Measurements from ENCODE around the gene ANKRD22. TPM values are rescaled to one million over a fixed set of nuclear protein-coding genes. Genes with fewer than 3 reads are reported as not detected.

The ANKRD22 gene
- total and polyA plus RNA-seq, 10 of the 15 experiments (the other 5 are each of a cell fraction or from before 2014, with no cell fraction given): 0.30 to 1.3 (median 0.71) TPM

GRCh38 chr10:88813200-88813599 lies 38.4 kb downstream of the ANKRD22 start (continued):
- TF ChIP-seq BCLAF1 (IDR thresholded peaks at IDR 0.05) (no peak), SP1 (IDR thresholded peaks at IDR 0.05; ENCODE audit: low read depth, low read length) (no peak)

GRCh38 chr10:88810196-88810961 lies 41.3 kb downstream of the ANKRD22 start:
- Histone ChIP-seq H3K36me3 (ENCODE audit: control insufficient read depth in 2 of 2, insufficient read depth in 2 of 2, low read length in 1 of 2) (no peaks in the 10 kb centered on the region), H3K4me1 (ENCODE audit: control insufficient read depth, insufficient read depth, low read length) (no peaks in the 10 kb centered on the region), H4K20me1 (ENCODE audit: control insufficient read depth, insufficient read depth) (no peaks in the 10 kb centered on the region), H3K27ac (ENCODE audit: control insufficient read depth, insufficient read depth) (no peak overlapping the region), H3K9me3 (replicated peaks; ENCODE audit: control insufficient read depth, insufficient read depth, low read length) (no peaks in the 10 kb centered on the region), H3K4me2 (ENCODE audit: control insufficient read depth, insufficient read depth) (no peak overlapping the region), H2AFZ (ENCODE audit: control insufficient read depth, low read depth, low read length) (no peak overlapping the region; the same call in 1 of the 2 replicates), H3K4me3 (no peak overlapping the region), H3K79me2 (ENCODE audit: control insufficient read depth, insufficient read depth, low read length) (no peaks in the 10 kb centered on the region), H3K27me3 (replicated peaks in 1 of 2; ENCODE audit: control insufficient read depth in 2 of 2, insufficient read depth in 2 of 2, low read length in 1 of 2) (peaks cover 0 to 2% of the 10 kb centered on the region in 2 experiments; a peak in 2 of 4 replicates), H3K9ac (ENCODE audit: control insufficient read depth, insufficient read depth, low read length) (no peak overlapping the region)
- in situ Hi-C loops (cut with MboI) (loop anchor here (5.0 kb wide), 1 partner anchor 238 kb away; no protein-coding TSS in a partner anchor), intact Hi-C loops (cut with micrococcal nuclease; ENCODE audit: unreplicated experiment) (loop anchor here (1.0 to 5.0 kb wide), 4 partner anchors 83 to 245 kb away; partner anchors contain the start of gene RNLS)
- FAIRE-seq: peak; percentile 83
- BruUV-seq (replicated peaks): no TSS peak
- ChIA-PET RAD21 (ENCODE audit: unreplicated experiment) (interaction anchor here (0.7 to 4.0 kb wide), 15 partner anchors 11 to 960 kb away, joined by 3 to 20 read pairs (median 5); no protein-coding TSS in a partner anchor), POLR2A (interaction anchor here (0.7 to 0.9 kb wide), 3 partner anchors 14 to 113 kb away, joined by 3 to 4 read pairs (median 4); no protein-coding TSS in a partner anchor), CTCF (interaction anchor here (0.6 to 7.3 kb wide), 48 partner anchors 8 to 1098 kb away, joined by 3 to 71 read pairs (median 4); partner anchors contain the start of gene RNLS), SMC1A (ENCODE audit: uncharacterized antibody, unreplicated experiment) (interaction anchor here (0.6 to 2.9 kb wide), 30 partner anchors 11 to 972 kb away, joined by 3 to 20 read pairs (median 4); partner anchors contain the start of gene LIPN)
- 20% methylated on average over 5 of the region's 5 CpGs for WGBS (ENCODE audit: insufficient coverage, insufficient replicate concordance, low lambda C conversion rate, missing lambda C conversion rate)
- ATAC-seq: peak; percentile 91
- DNase-seq (ENCODE audit: low read depth, low spot score): no peak
- TF ChIP-seq RAD21 (IDR thresholded peaks at IDR 0.05; ENCODE audit: insufficient read depth, low read depth, low read length) (peak; percentile 79), YY1 (IDR thresholded peaks at IDR 0.05; ENCODE audit: low read depth, low read length) (0 out of 2 replicates have a peak, but pooled peaks have one; percentile 45), SPI1 (IDR thresholded peaks at IDR 0.05; ENCODE audit: borderline replicate concordance, insufficient read depth, low read depth, low read length) (no peak), ESRRA (IDR thresholded peaks at IDR 0.05; ENCODE audit: low read length) (0 out of 2 replicates have a peak, but pooled peaks have one; percentile 41), CTCF (IDR thresholded peaks at IDR 0.05 in 2 of 3, conservative IDR thresholded peaks at IDR 0.05 in 1 of 3; ENCODE audit: control insufficient read depth in 2 of 3, extremely low read depth in 1 of 3, insufficient read depth in 1 of 3, low read depth in 3 of 3, low read length in 3 of 3) (peak; percentile 70 to 77 (median 75)), RFX5 (IDR thresholded peaks at IDR 0.05; ENCODE audit: low read depth, low read length) (no peak), TAF1 (IDR thresholded peaks at IDR 0.05; ENCODE audit: borderline replicate concordance, low read depth, low read length) (no peak), ZNF592 (IDR thresholded peaks at IDR 0.05) (no peak), SMC3 (IDR thresholded peaks at IDR 0.05; ENCODE audit: borderline replicate concordance, low read length) (peak; percentile 80)

All from GM12878 (cell line).